ENCODE results near the gene CCNL2.

CCNL2 gene

GRCh38 chr1:1349256-1350012 is 49.7 kb downstream of the CCNL2 start, which contains the start of gene DVL1 (continued):
- TF ChIP-seq ZNF768 (tag by site-specific recombination; IDR thresholded peaks at IDR 0.05) = no peak
- no peak for TF ChIP-seq SETDB1 (IDR thresholded peaks at IDR 0.05; ENCODE audit: insufficient read length, low read length)
- no peak for TF ChIP-seq ZNF394 (tag by site-specific recombination; IDR thresholded peaks at IDR 0.05; ENCODE audit: borderline replicate concordance)
- TF ChIP-seq ZBTB17 (tag by site-specific recombination; IDR thresholded peaks at IDR 0.05) = no peak
- peak; percentile 28; the same call in 1 of the 2 replicates for TF ChIP-seq ZNF692 (tag by site-specific recombination; IDR thresholded peaks at IDR 0.05)
- no peak for TF ChIP-seq KLF8 (tag by site-specific recombination; IDR thresholded peaks at IDR 0.05)
- TF ChIP-seq ZSCAN4 (tag by site-specific recombination; IDR thresholded peaks at IDR 0.05) = no peak
- TF ChIP-seq ZNF140 (tag by site-specific recombination; IDR thresholded peaks at IDR 0.05) = no peak
- TF ChIP-seq ZEB2 (tag by site-specific recombination; IDR thresholded peaks at IDR 0.05) = no peak
- TF ChIP-seq ELK4 (IDR thresholded peaks at IDR 0.05; ENCODE audit: borderline replicate concordance, low read depth, low read length) = no peak
- TF ChIP-seq GLIS1 (tag by site-specific recombination; IDR thresholded peaks at IDR 0.05) = no peak
- no peak for TF ChIP-seq OSR2 (tag by site-specific recombination; IDR thresholded peaks at IDR 0.05)
- TF ChIP-seq ZBTB20 (tag by site-specific recombination; IDR thresholded peaks at IDR 0.05) = peak; percentile 35; the same call in 1 of the 2 replicates
- no peak for TF ChIP-seq ZBTB10 (tag by site-specific recombination; IDR thresholded peaks at IDR 0.05)
- TF ChIP-seq ZBTB11 (tag by site-specific recombination; conservative IDR thresholded peaks at IDR 0.05; ENCODE audit: low read depth) = no peak; the same call in 1 of the 2 replicates
- no peak for TF ChIP-seq ZNF155 (tag by site-specific recombination; IDR thresholded peaks at IDR 0.05)
- TF ChIP-seq ZNF416 (tag by site-specific recombination; IDR thresholded peaks at IDR 0.05) = no peak
- TF ChIP-seq ZBTB49 (tag by site-specific recombination; IDR thresholded peaks at IDR 0.05; ENCODE audit: low read depth) = no peak
- no peak for TF ChIP-seq ZNF211 (tag by site-specific recombination; IDR thresholded peaks at IDR 0.05; ENCODE audit: low read depth)
- no peak for TF ChIP-seq ZNF10 (tag by site-specific recombination; IDR thresholded peaks at IDR 0.05)
- TF ChIP-seq ZNF24 (tag by site-specific recombination; IDR thresholded peaks at IDR 0.05) = no peak
- TF ChIP-seq ZFP3 (tag by site-specific recombination; IDR thresholded peaks at IDR 0.05; ENCODE audit: low read depth) = no peak
- no peak for TF ChIP-seq ZNF221 (tag by site-specific recombination; IDR thresholded peaks at IDR 0.05; ENCODE audit: borderline replicate concordance)
- no peak for TF ChIP-seq ZNF433 (tag by site-specific recombination; IDR thresholded peaks at IDR 0.05; ENCODE audit: low read depth)
- TF ChIP-seq SP7 (tag by site-specific recombination; IDR thresholded peaks at IDR 0.05) = no peak
- TF ChIP-seq ZSCAN18 (tag by site-specific recombination; IDR thresholded peaks at IDR 0.05) = no peak
